GM21576 (cell line): ENCODE measurements around the gene BAZ1A.

Experiments
- ATAC-seq: cut with Tn5 transposase; IDR thresholded peaks from one replicate; pipeline ENCODE4 v1.9.1; 2021; ENCODE audit warnings: mild to moderate bottlenecking, moderate library complexity; ENCODE audit not compliant: unreplicated experiment

Gene BAZ1A

GRCh38 chr14:34723867-34724266 is 151.3 kb downstream of the BAZ1A start:
- ATAC-seq = no peak

GRCh38 chr14:34722723-34723545 is 152.2 kb downstream of the BAZ1A start:
- no peak for ATAC-seq

DNA sequence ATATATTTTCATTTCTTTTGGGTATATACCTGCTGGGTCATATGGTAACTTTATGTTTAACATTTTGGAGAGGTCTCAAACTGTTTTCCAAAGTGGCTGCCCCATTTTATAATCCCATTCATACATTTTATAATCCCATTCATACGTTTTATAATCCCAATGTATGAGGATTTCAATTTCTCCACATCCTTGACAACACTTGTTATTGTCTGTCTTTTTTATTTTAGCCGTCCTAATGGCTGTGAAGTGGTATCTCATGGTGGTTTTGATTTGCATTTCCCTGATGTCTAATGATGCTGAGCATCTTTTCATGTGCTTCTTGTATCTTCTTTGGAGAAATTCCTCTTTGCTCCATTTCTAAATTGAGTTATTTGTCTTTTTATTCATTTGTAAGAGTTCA is 154.0 kb downstream of the BAZ1A start:
- no peak for ATAC-seq

GRCh38 chr14:34718750-34719304 is 156.3 kb downstream of the BAZ1A start:
- ATAC-seq = no peak

GRCh38 chr14:34715127-34715863 is 159.9 kb downstream of the BAZ1A start:
- no peak for ATAC-seq

- ATAC-seq = peak; percentile 79
These were observed 160.6 kb downstream of the BAZ1A start, which contains the start of gene CFL2 for GRCh38 chr14:34714320-34715126. TSS of gene CFL2 (minus strand) at chr14:34714593. CDS start at chr14:34714540, 53 bp downstream.

DNA sequence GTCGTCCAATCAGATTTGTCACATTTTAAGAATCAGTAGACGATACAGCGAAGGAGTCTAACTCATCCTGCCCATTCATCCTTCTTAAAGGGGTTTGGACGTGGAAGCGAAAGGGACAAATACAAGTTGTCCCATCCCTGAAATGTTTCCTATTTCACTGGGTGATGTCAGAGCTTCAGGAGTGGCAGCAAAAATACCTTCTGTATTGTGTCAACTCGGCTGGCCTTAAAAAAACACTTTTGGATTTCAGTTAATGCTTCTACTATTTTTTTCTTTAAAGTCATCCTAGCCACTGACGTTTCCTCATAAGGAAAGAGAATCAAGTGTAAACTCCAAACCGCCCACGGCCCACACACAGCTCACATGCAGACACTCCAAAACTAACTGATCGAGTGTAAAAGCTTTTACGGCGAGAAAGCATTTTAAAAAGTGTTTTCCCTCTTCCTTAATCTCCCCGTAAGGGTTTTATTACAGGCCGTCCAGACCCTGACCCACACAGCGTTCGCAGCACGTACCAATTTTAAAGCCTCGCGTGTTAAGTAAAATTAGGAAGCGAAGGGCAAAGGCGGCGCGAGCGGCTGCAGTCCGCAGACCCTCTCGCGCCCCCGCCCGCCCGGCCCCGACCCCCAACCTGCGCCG is 161.4 kb downstream of the BAZ1A start:
- ATAC-seq = peak; percentile 10

DNA sequence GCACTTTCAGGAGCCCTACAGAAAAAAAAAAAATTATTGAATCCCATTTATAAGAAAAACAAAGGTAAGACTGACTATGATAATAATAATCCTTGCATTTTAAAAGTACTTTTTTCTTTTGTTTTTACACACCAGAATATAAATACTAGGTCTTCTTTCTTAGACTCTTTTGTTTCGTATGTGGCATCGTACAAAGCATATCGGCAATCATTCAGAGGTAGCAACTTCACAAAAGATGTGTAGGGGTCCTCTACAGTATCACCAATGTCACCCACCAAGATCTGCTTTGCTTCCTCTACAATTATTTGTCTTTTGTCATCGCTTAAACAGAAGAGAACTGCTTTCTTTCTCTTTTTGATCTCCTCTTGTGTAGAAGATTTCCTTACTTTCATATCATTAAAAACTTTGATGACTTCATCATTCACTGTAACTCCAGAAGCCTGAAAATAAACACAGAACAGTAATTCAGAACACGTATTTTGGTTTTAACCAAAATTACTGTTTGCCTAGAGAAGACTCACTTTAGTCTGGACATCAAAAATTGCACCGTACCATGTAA is 162.0 kb downstream of the BAZ1A start:
- no peak for ATAC-seq

- ATAC-seq = no peak
These were observed 163.1 kb downstream of the BAZ1A start for GRCh38 chr14:34711796-34712712.

DNA sequence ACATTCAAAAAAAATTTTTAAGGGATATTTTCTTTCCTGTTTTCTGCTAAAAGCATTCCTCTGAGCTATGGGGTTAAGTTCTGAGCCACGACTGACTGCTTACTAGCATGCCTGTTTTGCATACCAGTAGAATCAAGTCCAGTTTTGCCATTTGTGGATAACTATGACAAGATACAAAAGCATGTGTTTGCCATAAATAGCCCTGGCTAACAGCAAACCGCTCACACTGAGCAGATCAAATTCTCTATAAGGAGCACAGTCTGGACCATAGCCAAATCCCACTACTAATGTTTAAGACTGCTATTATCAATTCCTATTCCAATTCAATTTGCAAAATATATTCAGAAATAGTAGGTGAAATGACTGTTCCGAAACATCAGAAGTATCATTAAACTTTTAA is 164.0 kb downstream of the BAZ1A start:
- ATAC-seq = peak; percentile 51

- ATAC-seq = no peak
These were observed 164.4 kb downstream of the BAZ1A start for GRCh38 chr14:34710744-34711143.

DNA sequence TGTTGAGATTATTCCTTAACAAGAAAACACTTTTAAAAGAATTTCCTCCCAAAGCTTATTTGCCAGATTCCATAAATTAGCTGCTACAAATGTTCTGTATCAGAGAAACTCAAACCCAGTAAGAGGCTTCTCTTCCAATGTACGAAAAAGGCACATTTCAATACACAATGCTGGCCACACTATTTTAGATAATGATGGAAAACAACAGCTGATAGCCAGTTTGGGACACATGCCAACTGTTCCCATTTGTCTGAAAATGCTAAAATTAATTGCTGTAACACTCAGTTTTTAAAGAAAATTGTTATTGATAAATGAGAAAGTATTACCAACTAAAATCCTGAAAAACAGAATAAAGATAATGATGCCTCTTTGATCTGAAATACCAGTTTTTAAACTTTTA is 165.2 kb downstream of the BAZ1A start:
- no peak for ATAC-seq

DNA sequence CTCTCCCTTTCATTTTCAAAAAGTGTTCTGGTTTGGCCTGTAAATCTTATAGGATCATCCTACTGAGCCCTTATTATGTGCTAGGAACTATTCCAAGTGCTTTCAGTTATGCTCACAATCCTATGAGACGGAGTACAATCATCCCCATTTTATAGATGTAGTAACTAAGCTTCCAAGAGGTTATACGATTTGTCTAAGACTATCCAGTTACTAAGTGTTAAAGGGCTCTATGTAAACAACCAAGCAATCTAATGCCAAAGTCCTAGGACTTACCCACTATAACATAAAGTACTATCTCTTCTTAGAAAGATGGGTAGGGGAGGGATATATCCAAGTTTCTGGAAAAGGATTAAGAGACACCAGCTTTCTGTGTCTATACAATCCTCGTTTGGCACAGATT is 167.4 kb downstream of the BAZ1A start:
- ATAC-seq = no peak
